Measurements from ENCODE around the gene APOLD1. TPM values are rescaled to one million over a fixed set of nuclear protein-coding genes. Genes with fewer than 3 reads are reported as not detected.

APOLD1 gene
- total and polyA plus RNA-seq, 2 of the 4 experiments (the other 2 are of a cell fraction): 2.3 to 4.5 TPM

DNA sequence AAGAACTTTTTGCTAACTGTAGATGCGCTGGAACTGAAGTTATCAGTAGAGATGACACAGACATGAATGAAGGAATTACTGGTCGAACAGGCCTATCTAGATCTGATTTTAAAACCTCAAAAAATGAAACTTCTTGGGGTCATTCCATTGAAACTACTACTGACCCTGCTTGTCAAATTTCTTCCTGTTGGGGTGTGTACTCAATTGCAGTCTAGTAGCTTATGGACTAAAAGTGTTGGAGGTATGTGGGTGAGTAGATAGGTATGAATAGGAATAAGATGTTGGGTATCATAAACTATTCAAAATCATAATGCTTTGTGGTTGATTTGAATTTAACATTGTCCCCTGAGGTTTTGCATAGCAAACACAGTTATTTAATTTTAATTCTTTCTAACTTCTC, 9.2 kb downstream of the APOLD1 start (continued):
- TF ChIP-seq, protein P1, sequence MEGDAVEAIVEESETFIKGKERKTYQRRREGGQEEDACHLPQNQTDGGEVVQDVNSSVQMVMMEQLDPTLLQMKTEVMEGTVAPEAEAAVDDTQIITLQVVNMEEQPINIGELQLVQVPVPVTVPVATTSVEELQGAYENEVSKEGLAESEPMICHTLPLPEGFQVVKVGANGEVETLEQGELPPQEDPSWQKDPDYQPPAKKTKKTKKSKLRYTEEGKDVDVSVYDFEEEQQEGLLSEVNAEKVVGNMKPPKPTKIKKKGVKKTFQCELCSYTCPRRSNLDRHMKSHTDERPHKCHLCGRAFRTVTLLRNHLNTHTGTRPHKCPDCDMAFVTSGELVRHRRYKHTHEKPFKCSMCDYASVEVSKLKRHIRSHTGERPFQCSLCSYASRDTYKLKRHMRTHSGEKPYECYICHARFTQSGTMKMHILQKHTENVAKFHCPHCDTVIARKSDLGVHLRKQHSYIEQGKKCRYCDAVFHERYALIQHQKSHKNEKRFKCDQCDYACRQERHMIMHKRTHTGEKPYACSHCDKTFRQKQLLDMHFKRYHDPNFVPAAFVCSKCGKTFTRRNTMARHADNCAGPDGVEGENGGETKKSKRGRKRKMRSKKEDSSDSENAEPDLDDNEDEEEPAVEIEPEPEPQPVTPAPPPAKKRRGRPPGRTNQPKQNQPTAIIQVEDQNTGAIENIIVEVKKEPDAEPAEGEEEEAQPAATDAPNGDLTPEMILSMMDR (conservative IDR thresholded peaks at IDR 0.05; ENCODE audit: low read depth, low read length): no peak
- no peak for TF ChIP-seq RAD21 (IDR thresholded peaks at IDR 0.05; ENCODE audit: low read length)
- TF ChIP-seq CHD1 (IDR thresholded peaks at IDR 0.05; ENCODE audit: low read depth, low read length): no peak
- TF ChIP-seq BHLHE40 (IDR thresholded peaks at IDR 0.05; ENCODE audit: low read depth, low read length): no peak
- TF ChIP-seq RFX5 (IDR thresholded peaks at IDR 0.05; ENCODE audit: low read depth, low read length): no peak
- TF ChIP-seq RCOR1 (IDR thresholded peaks at IDR 0.05; ENCODE audit: insufficient replicate concordance, low read length): no peak
- TF ChIP-seq MAZ (IDR thresholded peaks at IDR 0.05; ENCODE audit: borderline replicate concordance, low read depth, low read length): no peak

Data from IMR-90 (cell line).